ENCODE results near the gene RAD18.

GRCh38 chr3:8893001-8893400, 70.3 kb downstream of the RAD18 start:
- no peak for TF ChIP-seq POLR2A (IDR thresholded peaks at IDR 0.05)
- TF ChIP-seq, protein P1, sequence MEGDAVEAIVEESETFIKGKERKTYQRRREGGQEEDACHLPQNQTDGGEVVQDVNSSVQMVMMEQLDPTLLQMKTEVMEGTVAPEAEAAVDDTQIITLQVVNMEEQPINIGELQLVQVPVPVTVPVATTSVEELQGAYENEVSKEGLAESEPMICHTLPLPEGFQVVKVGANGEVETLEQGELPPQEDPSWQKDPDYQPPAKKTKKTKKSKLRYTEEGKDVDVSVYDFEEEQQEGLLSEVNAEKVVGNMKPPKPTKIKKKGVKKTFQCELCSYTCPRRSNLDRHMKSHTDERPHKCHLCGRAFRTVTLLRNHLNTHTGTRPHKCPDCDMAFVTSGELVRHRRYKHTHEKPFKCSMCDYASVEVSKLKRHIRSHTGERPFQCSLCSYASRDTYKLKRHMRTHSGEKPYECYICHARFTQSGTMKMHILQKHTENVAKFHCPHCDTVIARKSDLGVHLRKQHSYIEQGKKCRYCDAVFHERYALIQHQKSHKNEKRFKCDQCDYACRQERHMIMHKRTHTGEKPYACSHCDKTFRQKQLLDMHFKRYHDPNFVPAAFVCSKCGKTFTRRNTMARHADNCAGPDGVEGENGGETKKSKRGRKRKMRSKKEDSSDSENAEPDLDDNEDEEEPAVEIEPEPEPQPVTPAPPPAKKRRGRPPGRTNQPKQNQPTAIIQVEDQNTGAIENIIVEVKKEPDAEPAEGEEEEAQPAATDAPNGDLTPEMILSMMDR (IDR thresholded peaks at IDR 0.05): no peak
